ENCODE results near the gene NPAS3.

- no peak for TF ChIP-seq TAF1 (IDR thresholded peaks at IDR 0.05; ENCODE audit: borderline replicate concordance, insufficient read depth, low read length)
- TF ChIP-seq, protein P1, sequence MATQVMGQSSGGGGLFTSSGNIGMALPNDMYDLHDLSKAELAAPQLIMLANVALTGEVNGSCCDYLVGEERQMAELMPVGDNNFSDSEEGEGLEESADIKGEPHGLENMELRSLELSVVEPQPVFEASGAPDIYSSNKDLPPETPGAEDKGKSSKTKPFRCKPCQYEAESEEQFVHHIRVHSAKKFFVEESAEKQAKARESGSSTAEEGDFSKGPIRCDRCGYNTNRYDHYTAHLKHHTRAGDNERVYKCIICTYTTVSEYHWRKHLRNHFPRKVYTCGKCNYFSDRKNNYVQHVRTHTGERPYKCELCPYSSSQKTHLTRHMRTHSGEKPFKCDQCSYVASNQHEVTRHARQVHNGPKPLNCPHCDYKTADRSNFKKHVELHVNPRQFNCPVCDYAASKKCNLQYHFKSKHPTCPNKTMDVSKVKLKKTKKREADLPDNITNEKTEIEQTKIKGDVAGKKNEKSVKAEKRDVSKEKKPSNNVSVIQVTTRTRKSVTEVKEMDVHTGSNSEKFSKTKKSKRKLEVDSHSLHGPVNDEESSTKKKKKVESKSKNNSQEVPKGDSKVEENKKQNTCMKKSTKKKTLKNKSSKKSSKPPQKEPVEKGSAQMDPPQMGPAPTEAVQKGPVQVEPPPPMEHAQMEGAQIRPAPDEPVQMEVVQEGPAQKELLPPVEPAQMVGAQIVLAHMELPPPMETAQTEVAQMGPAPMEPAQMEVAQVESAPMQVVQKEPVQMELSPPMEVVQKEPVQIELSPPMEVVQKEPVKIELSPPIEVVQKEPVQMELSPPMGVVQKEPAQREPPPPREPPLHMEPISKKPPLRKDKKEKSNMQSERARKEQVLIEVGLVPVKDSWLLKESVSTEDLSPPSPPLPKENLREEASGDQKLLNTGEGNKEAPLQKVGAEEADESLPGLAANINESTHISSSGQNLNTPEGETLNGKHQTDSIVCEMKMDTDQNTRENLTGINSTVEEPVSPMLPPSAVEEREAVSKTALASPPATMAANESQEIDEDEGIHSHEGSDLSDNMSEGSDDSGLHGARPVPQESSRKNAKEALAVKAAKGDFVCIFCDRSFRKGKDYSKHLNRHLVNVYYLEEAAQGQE (IDR thresholded peaks at IDR 0.05; ENCODE audit: insufficient read depth in 1 of 2, low read depth in 2 of 2, low read length in 2 of 2) = no peak
- no peak for TF ChIP-seq POLR2AphosphoS5 (IDR thresholded peaks at IDR 0.05; ENCODE audit: low read depth, low read length)
Measured at GRCh38 chr14:33647385-33647786, 708.7 kb downstream of the NPAS3 start.

Data from PFSK-1 (cell line).